ENCODE results near the gene DHX32. TPM values are rescaled to one million over a fixed set of nuclear protein-coding genes. Genes with fewer than 3 reads are reported as not detected.

The DHX32 gene
- total and polyA plus RNA-seq, 2 experiments from 2014 or later = 48.8 to 66.7 TPM

DNA sequence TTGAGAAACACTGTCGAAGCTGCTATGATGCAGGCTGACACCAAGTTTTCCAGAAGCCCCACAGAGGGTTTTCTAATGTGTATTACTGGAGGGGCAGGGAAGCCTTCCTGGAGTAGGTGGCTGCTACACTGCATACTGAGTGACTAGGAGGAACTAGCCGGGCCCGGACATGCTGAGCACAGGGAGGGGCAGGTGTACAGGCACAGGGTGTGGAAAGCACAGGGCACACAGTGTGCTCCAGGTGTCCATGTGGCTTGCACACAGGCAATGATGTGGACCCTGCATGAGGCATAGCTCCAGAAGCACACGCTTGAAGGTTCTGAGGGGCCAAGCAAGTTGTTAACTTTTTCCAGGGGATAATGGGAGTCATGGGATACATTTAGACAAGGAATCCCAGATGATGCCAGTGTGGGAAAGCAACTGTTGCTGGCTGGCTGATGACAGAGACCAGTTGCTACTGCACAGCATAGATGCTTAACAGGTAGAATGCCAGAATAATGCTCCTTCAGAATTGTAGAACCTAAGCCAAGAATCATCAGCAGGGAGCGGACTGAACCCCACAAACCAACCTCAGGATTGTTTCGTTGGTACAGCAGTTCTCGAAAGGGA, 14.6 kb downstream of the DHX32 start:
- Histone ChIP-seq H3K27me3 (no peaks in the 10 kb centered on the region), H3K4me3 (no peak overlapping the region), H3K4me1 (ENCODE audit: low read depth) (no peaks in the 10 kb centered on the region), H3K36me3 (peaks cover 10% of the 10 kb centered on the region), H3K27ac (no peak overlapping the region), H3K9me3 (ENCODE audit: low read depth) (no peaks in the 10 kb centered on the region)
- no peak for DNase-seq (ENCODE audit: low read depth in 1 of 2, low spot score in 1 of 2)
- TF ChIP-seq CTCF (IDR thresholded peaks at IDR 0.05; ENCODE audit: low read depth, low read length) = no peak

DNA sequence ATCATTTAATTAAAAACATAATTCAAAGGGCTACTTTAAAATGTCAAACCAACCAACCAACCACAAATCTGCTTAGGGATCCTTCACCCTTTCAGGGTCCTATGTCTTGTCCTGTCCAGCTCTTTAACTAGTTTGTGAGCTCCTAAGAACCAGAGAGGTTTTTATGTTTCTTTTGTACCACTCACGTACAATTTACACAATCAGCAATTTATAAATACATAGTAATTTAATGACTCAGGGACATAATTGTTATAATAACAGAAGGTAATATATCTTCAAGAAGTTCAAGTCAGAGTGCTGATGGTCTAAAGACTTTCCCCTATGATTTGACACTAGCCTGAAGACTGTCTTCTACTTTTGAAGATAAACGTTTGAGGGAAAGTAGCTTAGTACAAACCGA, 16.0 kb downstream of the DHX32 start:
- Histone ChIP-seq H3K4me3 (no peak overlapping the region), H3K27me3 (no peaks in the 10 kb centered on the region), H3K4me1 (ENCODE audit: low read depth) (no peaks in the 10 kb centered on the region), H3K36me3 (peaks cover 10% of the 10 kb centered on the region), H3K9me3 (ENCODE audit: low read depth) (no peaks in the 10 kb centered on the region), H3K27ac (no peak overlapping the region)
- no peak for TF ChIP-seq CTCF (IDR thresholded peaks at IDR 0.05; ENCODE audit: low read depth, low read length)
- no peak for DNase-seq (ENCODE audit: low read depth in 1 of 2, low spot score in 1 of 2)

GRCh38 chr10:125859128-125859817, 21.8 kb downstream of the DHX32 start:
- no peak for DNase-seq (ENCODE audit: low read depth in 1 of 2, low spot score in 1 of 2)
- Histone ChIP-seq H3K36me3 (peaks cover 23% of the 10 kb centered on the region), H3K27ac (no peak overlapping the region), H3K27me3 (no peaks in the 10 kb centered on the region), H3K9me3 (ENCODE audit: low read depth) (no peaks in the 10 kb centered on the region), H3K4me3 (no peak overlapping the region), H3K4me1 (ENCODE audit: low read depth) (no peaks in the 10 kb centered on the region)
- no peak for TF ChIP-seq CTCF (IDR thresholded peaks at IDR 0.05; ENCODE audit: low read depth, low read length)

GRCh38 chr10:125857185-125857760, 23.8 kb downstream of the DHX32 start:
- Histone ChIP-seq H3K27me3 (no peaks in the 10 kb centered on the region), H3K4me1 (ENCODE audit: low read depth) (no peaks in the 10 kb centered on the region), H3K9me3 (ENCODE audit: low read depth) (no peaks in the 10 kb centered on the region), H3K4me3 (no peak overlapping the region), H3K27ac (no peak overlapping the region), H3K36me3 (peaks cover 34% of the 10 kb centered on the region)
- DNase-seq (ENCODE audit: low read depth in 1 of 2, low spot score in 1 of 2) = no peak
- TF ChIP-seq CTCF (IDR thresholded peaks at IDR 0.05; ENCODE audit: low read depth, low read length) = no peak

DNA sequence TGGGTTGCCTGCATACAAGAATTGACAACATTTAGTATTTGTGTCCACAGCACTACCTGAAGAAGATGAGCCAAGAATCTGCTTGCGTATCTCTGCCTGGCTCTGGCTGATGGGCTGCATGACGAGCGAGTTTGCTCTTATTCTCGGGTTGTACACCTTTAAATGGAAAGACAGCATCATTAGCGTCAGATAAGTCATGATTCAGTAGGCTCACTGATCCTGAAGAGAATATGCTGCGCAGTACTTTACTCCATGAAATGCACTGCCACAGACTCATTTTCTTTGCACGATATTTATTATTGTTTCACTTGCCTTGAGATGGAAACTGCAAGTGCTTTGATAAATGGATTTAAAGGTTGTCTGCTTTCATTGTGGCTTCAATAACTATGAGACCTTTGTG, 28.6 kb downstream of the DHX32 start:
- no peaks in the 10 kb centered on the region for H3K27me3 ChIP-seq
- H3K4me3 ChIP-seq = no peak overlapping the region
- H3K27ac ChIP-seq = no peak overlapping the region
- no peaks in the 10 kb centered on the region for H3K4me1 ChIP-seq (ENCODE audit: low read depth)
- H3K36me3 ChIP-seq = peaks cover 53% of the 10 kb centered on the region
- DNase-seq (ENCODE audit: low read depth in 1 of 2, low spot score in 1 of 2) = no peak
- TF ChIP-seq CTCF (IDR thresholded peaks at IDR 0.05; ENCODE audit: low read depth, low read length) = no peak
- H3K9me3 ChIP-seq (ENCODE audit: low read depth) = no peaks in the 10 kb centered on the region
